Tibial nerve (tissue), 4 donors: ENCODE measurements around the gene RLN3. TPM values are rescaled to one million over a fixed set of nuclear protein-coding genes. Genes with fewer than 3 reads are reported as not detected.
"Not testable (repeated sequence)": the region's sequence is repeated elsewhere in the genome, so short reads cannot be mapped to it uniquely, and the experiment has no call there.

ENCODE experiments used
- DNase-seq, 2 donors: peaks; one replicate each; pipeline ENCODE4 v3.0.0-alpha.2; 2019; ENCODE audit warnings: low spot score in 2 of 2
- H3K27ac ChIP-seq, 4 donors: fragments of 200-600 bp; sonication (generic) in 3 of 4; one replicate each; pipeline ENCODE4 v1.5.1; 2017 to 2019; ENCODE audit warnings: mild to moderate bottlenecking in 1 of 4
- H3K27me3 ChIP-seq, 2 donors: fragments of 200-600 bp; sonication (generic) in 1 of 2; one replicate each; pipeline versions ENCODE4 v1.5.1 to v1.6.0; 2017 to 2019
- H3K36me3 ChIP-seq, 3 donors: fragments of 200-600 bp; sonication (generic); one replicate each; pipeline ENCODE4 v1.5.1; 2018 to 2019
- H3K4me1 ChIP-seq, 4 donors: fragments of 200-600 bp; sonication (generic) in 3 of 4; one replicate each; pipeline ENCODE4 v1.5.1; 2017 to 2019
- H3K4me3 ChIP-seq, 4 donors: fragments of 200-600 bp; sonication (generic) in 3 of 4; one replicate each; pipeline ENCODE4 v1.5.1; 2017 to 2019; ENCODE audit warnings: mild to moderate bottlenecking in 1 of 4, moderate library complexity in 1 of 4
- H3K9me3 ChIP-seq, 4 donors: fragments of 200-600 bp; sonication (generic) in 3 of 4; one replicate each; pipeline ENCODE4 v1.5.1; 2017 to 2019
- EP300 ChIP-seq, 2 donors: sonication (generic); formaldehyde crosslinking; IDR thresholded peaks; one replicate each; pipeline ENCODE4 v1.6.1; 2017; ENCODE audit warnings: antibody characterized with exemption in 2 of 2, mild to moderate bottlenecking in 1 of 2
- POLR2A ChIP-seq, 2 donors: fragments of 450-650 bp; IDR thresholded peaks; one replicate each; pipeline ENCODE4 v1.6.1; 2017; ENCODE audit warnings: antibody characterized with exemption in 2 of 2, mild to moderate bottlenecking in 2 of 2, moderate library complexity in 2 of 2
- WGBS, 2 donors: methylation state at CpG; one replicate each; pipeline ENCODE4 v1.1.5; 2018; 5-methylcytosine and 5-hydroxymethylcytosine counted together
- total RNA-seq, 4 donors: library from RNA; depleted of rRNA; stranded (reverse); fragments of >200 nt; gene quantifications; one replicate each; pipeline ENCODE4 v1.1.0, GENCODE V29; 2016
- TF ChIP-seq, protein P1 (sequence below), 5 experiments: fragments of 200-600 bp in 3 of 5; fragments of 450-650 bp in 2 of 5; sonication (generic) in 3 of 5; IDR thresholded peaks; one replicate each; pipeline ENCODE4 v1.5.1; 2016 to 2019; ENCODE audit warnings: antibody characterized with exemption in 5 of 5, mild to moderate bottlenecking in 3 of 5, moderate library complexity in 2 of 5

The RLN3 gene
- total RNA-seq, 4 donors from 2014 or later: not detected

DNA sequence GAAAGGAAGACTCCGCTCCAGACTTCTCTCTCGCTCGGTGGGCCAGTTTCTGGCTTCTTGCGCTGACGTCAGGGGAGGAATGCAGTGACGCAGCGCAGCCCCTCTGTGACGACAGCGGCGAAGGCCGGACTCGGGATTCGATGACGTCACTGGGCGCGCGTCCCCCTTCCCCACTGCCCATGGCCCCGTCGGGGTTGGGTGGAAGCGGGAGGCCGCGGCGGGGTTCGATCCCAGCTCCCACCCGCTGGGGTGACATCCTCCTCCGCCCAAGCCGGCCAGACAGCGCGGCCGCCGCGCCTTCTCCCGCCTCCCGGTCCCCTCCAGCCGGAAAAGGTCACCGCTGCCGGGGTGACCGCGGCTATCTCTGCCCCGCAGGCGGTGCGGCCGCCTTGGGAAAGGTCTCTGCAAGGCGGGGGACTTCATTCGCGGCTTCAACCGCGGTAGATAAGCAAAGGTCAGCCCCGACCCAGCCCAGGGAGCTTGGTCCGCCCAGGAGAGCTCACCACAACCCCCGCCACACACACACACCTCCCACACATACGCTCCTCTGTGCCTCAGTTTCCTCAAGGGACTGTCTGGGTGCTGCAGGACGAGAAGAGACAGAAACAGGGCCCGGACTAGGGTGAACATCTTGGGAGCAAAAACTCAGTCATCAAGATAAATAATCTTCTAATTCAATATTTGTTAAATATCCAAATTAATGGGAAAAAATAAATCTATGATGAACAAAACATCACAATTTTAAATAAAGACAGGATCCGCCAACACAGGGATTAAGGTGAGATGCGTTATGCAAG, 21.0 kb upstream of the RLN3 start:
- Histone ChIP-seq H3K27ac (peak overlapping the region; percentile 94 to 100 (median 100)), H3K36me3 (no peaks in the 10 kb centered on the region), H3K4me3 (peak overlapping the region; percentile 52 to 97 (median 76)), H3K27me3 (no peaks in the 10 kb centered on the region), H3K4me1 (peaks cover 0 to 37% (median 16%) of the 10 kb centered on the region in 4 donors), H3K9me3 (no peaks in the 10 kb centered on the region)
- TF ChIP-seq, protein P1, sequence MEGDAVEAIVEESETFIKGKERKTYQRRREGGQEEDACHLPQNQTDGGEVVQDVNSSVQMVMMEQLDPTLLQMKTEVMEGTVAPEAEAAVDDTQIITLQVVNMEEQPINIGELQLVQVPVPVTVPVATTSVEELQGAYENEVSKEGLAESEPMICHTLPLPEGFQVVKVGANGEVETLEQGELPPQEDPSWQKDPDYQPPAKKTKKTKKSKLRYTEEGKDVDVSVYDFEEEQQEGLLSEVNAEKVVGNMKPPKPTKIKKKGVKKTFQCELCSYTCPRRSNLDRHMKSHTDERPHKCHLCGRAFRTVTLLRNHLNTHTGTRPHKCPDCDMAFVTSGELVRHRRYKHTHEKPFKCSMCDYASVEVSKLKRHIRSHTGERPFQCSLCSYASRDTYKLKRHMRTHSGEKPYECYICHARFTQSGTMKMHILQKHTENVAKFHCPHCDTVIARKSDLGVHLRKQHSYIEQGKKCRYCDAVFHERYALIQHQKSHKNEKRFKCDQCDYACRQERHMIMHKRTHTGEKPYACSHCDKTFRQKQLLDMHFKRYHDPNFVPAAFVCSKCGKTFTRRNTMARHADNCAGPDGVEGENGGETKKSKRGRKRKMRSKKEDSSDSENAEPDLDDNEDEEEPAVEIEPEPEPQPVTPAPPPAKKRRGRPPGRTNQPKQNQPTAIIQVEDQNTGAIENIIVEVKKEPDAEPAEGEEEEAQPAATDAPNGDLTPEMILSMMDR (IDR thresholded peaks at IDR 0.05): no peak
- peak in 1 of 2 donors; percentile 36 for TF ChIP-seq POLR2A (IDR thresholded peaks at IDR 0.05)
- TF ChIP-seq EP300 (IDR thresholded peaks at IDR 0.05): peak; percentile 71 to 95
- no peak for DNase-seq
- 13 to 16% methylated on average over 14 to 21 of the region's 56 CpGs for WGBS, 2 donors

DNA sequence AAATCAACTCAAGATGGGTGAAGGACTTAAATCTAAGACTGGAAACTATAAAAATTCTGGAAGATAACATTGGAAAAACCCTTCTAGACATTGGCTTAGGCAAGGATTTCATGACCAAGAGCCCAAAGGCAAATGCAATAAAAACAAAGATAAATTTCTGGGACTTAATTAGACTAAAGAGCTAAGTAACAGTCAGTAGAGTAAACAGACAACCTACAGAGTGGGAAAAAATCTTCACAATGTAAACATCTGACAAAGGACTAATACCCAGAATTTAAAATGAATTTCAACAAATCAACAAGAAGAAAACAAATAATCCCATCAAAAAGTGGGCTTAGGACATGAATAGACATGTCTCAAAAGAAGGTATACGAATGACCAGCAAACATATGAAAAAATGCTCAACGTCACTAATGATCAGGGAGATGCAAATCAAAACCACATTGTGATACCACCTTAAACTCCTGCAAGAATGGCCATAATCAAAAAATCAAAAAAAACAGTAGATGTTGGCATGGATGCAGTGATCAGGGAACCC, 15.5 kb upstream of the RLN3 start:
- Histone ChIP-seq H3K27me3 (no peaks in the 10 kb centered on the region), H3K9me3 (no peaks in the 10 kb centered on the region), H3K4me1 (no peaks in the 10 kb centered on the region), H3K36me3 (no peaks in the 10 kb centered on the region), H3K27ac (no peak overlapping the region), H3K4me3 (no peak overlapping the region)
- WGBS, 2 donors: 77 to 82% methylated on average over 2 of the region's 2 CpGs
- DNase-seq: no peak
- TF ChIP-seq EP300 (IDR thresholded peaks at IDR 0.05) (no peak), POLR2A (IDR thresholded peaks at IDR 0.05) (no peak)
- TF ChIP-seq, protein P1 (IDR thresholded peaks at IDR 0.05): no peak

DNA sequence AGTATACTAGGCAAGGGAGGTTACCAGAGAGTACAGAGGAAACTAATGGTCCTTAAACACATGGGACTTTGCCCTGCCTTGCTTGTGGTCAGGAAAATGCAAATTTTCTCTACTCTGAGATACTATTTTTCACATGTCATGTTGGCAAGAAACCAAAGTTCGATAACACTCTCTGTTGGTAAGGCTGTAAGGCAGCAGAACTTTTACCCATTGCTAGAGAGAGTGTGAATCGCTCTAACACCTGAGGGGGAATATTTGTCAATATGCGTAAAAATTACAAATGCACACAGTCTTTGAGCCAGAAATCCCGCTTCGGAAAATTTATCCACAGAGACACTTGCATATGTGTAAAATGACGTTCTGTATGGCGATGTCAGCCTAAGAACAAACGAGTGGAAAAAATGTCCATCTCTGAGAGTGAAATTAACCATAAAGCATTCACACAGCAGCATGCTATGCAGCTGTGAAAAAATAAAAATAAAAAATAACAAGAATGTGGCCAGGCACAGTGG, 12.4 kb upstream of the RLN3 start:
- H3K27me3 ChIP-seq: no peaks in the 10 kb centered on the region
- H3K27ac ChIP-seq: no peak overlapping the region
- H3K4me3 ChIP-seq: no peak overlapping the region
- 67 to 74% methylated on average over 8 of the region's 8 CpGs for WGBS, 2 donors
- H3K9me3 ChIP-seq: no peaks in the 10 kb centered on the region
- H3K4me1 ChIP-seq: no peaks in the 10 kb centered on the region
- DNase-seq: no peak
- no peaks in the 10 kb centered on the region for H3K36me3 ChIP-seq
- TF ChIP-seq EP300 (IDR thresholded peaks at IDR 0.05): no peak
- no peak for TF ChIP-seq POLR2A (IDR thresholded peaks at IDR 0.05)
- TF ChIP-seq, protein P1 (IDR thresholded peaks at IDR 0.05): no peak

DNA sequence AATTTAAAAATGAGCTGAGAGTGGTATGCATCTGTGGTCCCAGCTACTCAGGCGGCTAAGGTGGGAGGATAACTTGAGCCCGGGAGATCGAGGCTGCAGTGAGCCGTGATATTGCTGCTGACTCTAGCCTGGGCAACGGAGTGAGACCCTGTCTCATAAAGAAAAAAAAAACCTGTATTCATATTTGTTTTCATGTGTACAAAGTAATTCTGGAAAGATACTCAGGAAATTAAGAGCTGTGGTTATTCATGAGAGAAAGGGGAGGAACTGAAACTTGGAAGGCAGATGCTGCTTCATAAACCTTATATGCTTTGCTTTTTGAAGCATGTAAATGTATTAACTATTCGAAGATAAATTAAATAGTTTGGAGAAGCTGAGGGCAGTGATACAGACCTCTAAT, 8.8 kb upstream of the RLN3 start:
- H3K27ac ChIP-seq: no peak overlapping the region
- WGBS, 2 donors: 79 to 83% methylated on average over 6 of the region's 6 CpGs

DNA sequence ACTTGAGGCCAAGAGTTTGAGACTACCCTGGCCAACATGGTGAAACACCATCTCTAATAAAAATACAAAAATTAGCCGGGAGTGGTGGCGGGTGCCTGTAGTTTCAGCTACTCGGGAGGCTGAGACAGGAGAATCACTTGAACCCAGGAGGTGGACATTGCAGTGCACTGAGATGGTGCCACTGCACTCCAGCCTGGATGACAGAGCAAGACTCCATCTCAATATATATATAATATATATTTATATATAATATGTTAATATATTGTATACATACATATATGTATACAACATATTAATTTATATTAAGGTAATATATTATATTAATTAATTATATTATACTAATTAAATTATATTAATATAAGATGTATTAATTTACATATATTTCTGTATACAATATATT, 8.2 kb upstream of the RLN3 start:
- not testable (repeated sequence) for H3K9me3 ChIP-seq, DNase-seq, H3K27me3 ChIP-seq, H3K36me3 ChIP-seq, H3K27ac ChIP-seq, H3K4me1 ChIP-seq, H3K4me3 ChIP-seq
- WGBS, 2 donors: 88 to 91% methylated on average over 3 of the region's 3 CpGs

More for the DNA sequence above, 8.8 kb upstream of the RLN3 start:
- no peak for DNase-seq
- peaks cover 0 to 7% (median 0%) of the 10 kb centered on the region in 4 donors for H3K4me1 ChIP-seq
- H3K36me3 ChIP-seq: no peaks in the 10 kb centered on the region
- TF ChIP-seq EP300 (IDR thresholded peaks at IDR 0.05) (no peak), POLR2A (IDR thresholded peaks at IDR 0.05) (no peak)
- TF ChIP-seq, protein P1 (IDR thresholded peaks at IDR 0.05): no peak
- H3K4me3 ChIP-seq: no peak overlapping the region
- H3K9me3 ChIP-seq: no peaks in the 10 kb centered on the region
- no peaks in the 10 kb centered on the region for H3K27me3 ChIP-seq
